H9 (cell line): Measurements from ENCODE around the gene C22orf23. TPM values are rescaled to one million over a fixed set of nuclear protein-coding genes. Genes with fewer than 3 reads are reported as not detected.

ENCODE experiments used
- DNase-seq: peaks from one replicate; pipeline ENCODE4 v3.0.0-alpha.2; 2017
- H2AFZ ChIP-seq: one replicate; pipeline ENCODE4 v1.6.1; 2013; ENCODE audit warnings: mild to moderate bottlenecking, low read length, control low read depth, moderate library complexity
- H2AK5ac ChIP-seq: 2 replicates; pipeline ENCODE4 v1.6.1; 2013; ENCODE audit warnings: low read length, control low read depth, mixed read lengths; ENCODE audit not compliant: insufficient read length
- H2BK120ac ChIP-seq: one replicate; pipeline ENCODE4 v1.6.1; 2013; ENCODE audit warnings: low read depth, mild to moderate bottlenecking, low read length, control low read depth, inconsistent platforms; ENCODE audit not compliant: poor library complexity, severe bottlenecking
- H2BK12ac ChIP-seq: 2 replicates; pipeline ENCODE4 v1.6.1; 2013; ENCODE audit warnings: low read length, control low read depth, mixed read lengths, low read depth; ENCODE audit not compliant: insufficient read length
- H2BK15ac ChIP-seq: 2 replicates; pipeline ENCODE4 v1.6.1; 2013; ENCODE audit warnings: low read depth, low read length, control low read depth
- H2BK20ac ChIP-seq: one replicate; pipeline ENCODE4 v1.6.1; 2013; ENCODE audit warnings: low read depth, mild to moderate bottlenecking, low read length, control low read depth, inconsistent platforms; ENCODE audit not compliant: poor library complexity, severe bottlenecking
- H2BK5ac ChIP-seq: 2 replicates; pipeline ENCODE4 v1.6.1; 2013; ENCODE audit warnings: low read length, control low read depth, mixed read lengths; ENCODE audit not compliant: insufficient read length
- H3K14ac ChIP-seq: 2 replicates; pipeline ENCODE4 v1.6.1; 2013; ENCODE audit warnings: low read length, control low read depth; ENCODE audit not compliant: insufficient read depth
- H3K18ac ChIP-seq: 2 replicates; pipeline ENCODE4 v1.6.1; 2013; ENCODE audit warnings: low read depth, mild to moderate bottlenecking, mixed read lengths, low read length, control low read depth; ENCODE audit not compliant: insufficient read length
- H3K23ac ChIP-seq: 2 replicates; pipeline ENCODE4 v1.6.1; 2013; ENCODE audit warnings: low read length, control low read depth, mixed read lengths, low read depth; ENCODE audit not compliant: insufficient read length
- H3K23me2 ChIP-seq: 2 replicates; pipeline ENCODE4 v1.6.1; 2013; ENCODE audit warnings: low read depth, mild to moderate bottlenecking, mixed read lengths, low read length, control low read depth; ENCODE audit not compliant: insufficient read length, poor library complexity, severe bottlenecking
- H3K27ac ChIP-seq: 2 replicates; pipeline ENCODE4 v1.5.1; 2013; ENCODE audit warnings: low read length, control low read depth, mixed read lengths, low read depth; ENCODE audit not compliant: insufficient read length
- H3K27me3 ChIP-seq: 2 replicates; pipeline ENCODE4 v1.6.1; 2013; ENCODE audit warnings: low read length, control low read depth, inconsistent platforms; ENCODE audit not compliant: insufficient read depth
- H3K4ac ChIP-seq: 2 replicates; pipeline ENCODE4 v1.6.1; 2013; ENCODE audit warnings: low read depth, mild to moderate bottlenecking, control low read depth, inconsistent platforms, low read length, moderate library complexity
- H3K4me1 ChIP-seq: 2 replicates; pipeline ENCODE4 v1.6.1; 2013; ENCODE audit warnings: low read length, control low read depth, inconsistent platforms; ENCODE audit not compliant: insufficient read depth
- H3K4me2 ChIP-seq: 2 replicates; pipeline ENCODE4 v1.6.1; 2013; ENCODE audit warnings: low read length, control low read depth, mixed read lengths; ENCODE audit not compliant: insufficient read length, insufficient read depth
- H3K56ac ChIP-seq: 2 replicates; pipeline ENCODE4 v1.6.1; 2013; ENCODE audit warnings: low read depth, mild to moderate bottlenecking, mixed read lengths, low read length, control low read depth; ENCODE audit not compliant: insufficient read length
- H3K79me1 ChIP-seq: 2 replicates; pipeline ENCODE4 v1.6.1; 2013; ENCODE audit warnings: low read depth, mild to moderate bottlenecking, moderate library complexity, low read length, control low read depth, inconsistent platforms; ENCODE audit not compliant: insufficient read depth, poor library complexity, severe bottlenecking
- H3K79me2 ChIP-seq: 2 replicates; pipeline ENCODE4 v1.6.1; 2013; ENCODE audit warnings: low read length, control low read depth, inconsistent platforms; ENCODE audit not compliant: insufficient read depth
- H3K9ac ChIP-seq: 2 replicates; pipeline ENCODE4 v1.6.1; 2013; ENCODE audit warnings: low read length, control low read depth, mixed read lengths; ENCODE audit not compliant: insufficient read length; ENCODE audit errors: extremely low read depth
- H3K9me3 ChIP-seq: one replicate; pipeline ENCODE4 v1.6.1; 2013; ENCODE audit warnings: low read depth, low read length, inconsistent platforms; ENCODE audit not compliant: control insufficient read depth
- H3T11ph ChIP-seq: one replicate; pipeline ENCODE4 v1.6.1; 2013; ENCODE audit warnings: mild to moderate bottlenecking, low read length, control low read depth, inconsistent platforms
- H4K20me1 ChIP-seq: one replicate; pipeline ENCODE4 v1.6.1; 2013; ENCODE audit not compliant: control insufficient read depth, insufficient read length, insufficient read depth
- H4K5ac ChIP-seq: 2 replicates; pipeline ENCODE4 v1.6.1; 2013; ENCODE audit warnings: low read depth, mild to moderate bottlenecking, mixed read lengths, low read length, control low read depth; ENCODE audit not compliant: insufficient read length
- H4K8ac ChIP-seq: replicated peaks from 2 replicates; pipeline ENCODE4 v1.6.1; 2013; ENCODE audit warnings: low read length, control low read depth, mixed read lengths, low read depth; ENCODE audit not compliant: insufficient read length
- H4K91ac ChIP-seq: 2 replicates; pipeline ENCODE4 v1.6.1; 2013; ENCODE audit warnings: low read depth, mild to moderate bottlenecking, moderate library complexity, mixed read lengths, low read length, control low read depth; ENCODE audit not compliant: insufficient read length
- H3K27ac Mint-ChIP-seq, 3 experiments: 2 replicates in 2 of 3; 3 replicates in 1 of 3; pipeline ENCODE4 v1.8.0; 2020 to 2021; ENCODE audit warnings: mixed read lengths in 3 of 3, mild to moderate bottlenecking in 1 of 3, moderate library complexity in 1 of 3
- H3K27me3 Mint-ChIP-seq: 2 replicates; pipeline ENCODE4 v1.8.0; 2021; ENCODE audit warnings: low read depth, mild to moderate bottlenecking, moderate library complexity, mixed read lengths
- H3K36me3 Mint-ChIP-seq, 3 experiments: 2 replicates in 2 of 3; 3 replicates in 1 of 3; pipeline ENCODE4 v1.8.0; 2020 to 2021; ENCODE audit warnings: low read depth in 3 of 3, mixed read lengths in 3 of 3; ENCODE audit not compliant: insufficient read depth in 1 of 3
- H3K4me1 Mint-ChIP-seq, 2 experiments: 2 replicates each; pipeline ENCODE4 v1.8.0; 2020; ENCODE audit warnings: mixed read lengths in 2 of 2
- H3K4me3 Mint-ChIP-seq, 2 experiments: 2 replicates in 1 of 2; 3 replicates in 1 of 2; pipeline ENCODE4 v1.8.0; 2020 to 2021; ENCODE audit warnings: mild to moderate bottlenecking in 2 of 2, mixed read lengths in 2 of 2, moderate library complexity in 1 of 2
- H3K9me3 Mint-ChIP-seq, 2 experiments: 2 replicates in 1 of 2; 3 replicates in 1 of 2; pipeline ENCODE4 v1.8.0; 2020; ENCODE audit warnings: mild to moderate bottlenecking in 2 of 2, mixed read lengths in 2 of 2, moderate library complexity in 1 of 2
- WGBS: extraction: QIAGEN DNeasy Blood & Tissue Kit; methylation state at CpG from one replicate; pipeline ENCODE4 v1.1.7; 2013; ENCODE audit warnings: missing lambda C conversion rate, low lambda C conversion rate, mixed read lengths; ENCODE audit not compliant: insufficient read length; ENCODE audit errors: extremely low coverage; 5-methylcytosine and 5-hydroxymethylcytosine counted together
- total RNA-seq: library from RNA; stranded (reverse); gene quantifications from 2 replicates; pipeline ENCODE4 v1.2.1, GENCODE V29; 2021
- TF ChIP-seq, protein P1 (sequence below): fragments of 200-600 bp; sonication (generic); conservative IDR thresholded peaks from 3 replicates; pipeline ENCODE4 v1.8.0; 2021; ENCODE audit warnings: antibody characterized with exemption, mild to moderate bottlenecking

The C22orf23 gene
- total RNA-seq, 1 experiment from 2014 or later = 0.57 TPM

DNA sequence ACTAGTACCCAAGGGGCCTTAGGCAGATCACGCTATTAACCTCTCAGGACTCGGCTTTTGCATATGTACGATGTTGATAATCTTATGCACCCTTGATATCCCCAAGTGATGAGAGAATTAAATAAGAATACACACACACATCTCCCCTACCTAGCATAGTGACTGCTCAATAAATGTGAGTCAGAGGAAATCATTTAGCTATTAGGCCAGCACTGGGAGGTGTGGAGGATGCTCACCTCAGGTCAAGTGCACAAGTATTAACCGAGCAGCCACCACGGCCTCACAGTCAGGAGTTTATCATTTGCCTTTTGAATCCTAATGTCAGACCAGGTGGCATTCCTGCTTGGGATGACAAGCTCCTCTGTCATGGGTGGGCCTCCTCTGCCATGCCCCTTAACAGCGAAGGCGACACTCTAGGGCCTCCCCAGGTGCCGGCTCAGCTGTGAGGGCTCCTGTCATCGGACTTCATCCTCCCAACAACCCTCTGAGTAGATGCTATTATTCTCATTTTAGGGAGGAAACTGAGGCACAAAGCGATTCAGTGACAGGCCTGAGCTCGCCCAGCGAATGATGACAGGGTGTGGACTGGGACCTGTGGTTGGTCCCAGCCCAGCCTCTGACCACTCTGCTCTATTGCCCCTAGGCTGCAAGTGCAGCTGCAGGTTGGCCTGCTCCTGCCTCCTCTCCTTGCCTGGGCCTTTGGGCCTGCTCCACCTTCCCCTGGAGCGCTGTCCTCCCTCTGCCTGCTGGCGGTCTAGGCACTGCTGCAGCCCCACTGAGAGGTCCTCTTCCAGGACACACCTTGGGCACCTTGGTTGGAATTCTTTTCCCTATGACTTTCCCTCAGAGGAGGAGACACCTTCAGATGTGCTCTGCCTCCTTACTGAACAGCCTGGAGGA, 36.0 kb upstream of the C22orf23 start:
- no peak overlapping the region for H2BK12ac ChIP-seq
- H3K4me1 Mint-ChIP-seq = peaks cover 10 to 15% of the 10 kb centered on the region in 2 experiments
- no peaks in the 10 kb centered on the region for H3K79me1 ChIP-seq
- H2AK5ac ChIP-seq = no peak overlapping the region
- no peaks in the 10 kb centered on the region for H3K23me2 ChIP-seq
- no peak for DNase-seq
- H3T11ph ChIP-seq = no peak overlapping the region
- H3K9me3 Mint-ChIP-seq = no peaks in the 10 kb centered on the region
- no peak overlapping the region for H2BK15ac ChIP-seq
- H2BK20ac ChIP-seq = no peak overlapping the region
- no peak overlapping the region for H3K14ac ChIP-seq
- no peak overlapping the region for H3K27ac ChIP-seq
- no peaks in the 10 kb centered on the region for H3K4me1 ChIP-seq
- TF ChIP-seq, protein P1, sequence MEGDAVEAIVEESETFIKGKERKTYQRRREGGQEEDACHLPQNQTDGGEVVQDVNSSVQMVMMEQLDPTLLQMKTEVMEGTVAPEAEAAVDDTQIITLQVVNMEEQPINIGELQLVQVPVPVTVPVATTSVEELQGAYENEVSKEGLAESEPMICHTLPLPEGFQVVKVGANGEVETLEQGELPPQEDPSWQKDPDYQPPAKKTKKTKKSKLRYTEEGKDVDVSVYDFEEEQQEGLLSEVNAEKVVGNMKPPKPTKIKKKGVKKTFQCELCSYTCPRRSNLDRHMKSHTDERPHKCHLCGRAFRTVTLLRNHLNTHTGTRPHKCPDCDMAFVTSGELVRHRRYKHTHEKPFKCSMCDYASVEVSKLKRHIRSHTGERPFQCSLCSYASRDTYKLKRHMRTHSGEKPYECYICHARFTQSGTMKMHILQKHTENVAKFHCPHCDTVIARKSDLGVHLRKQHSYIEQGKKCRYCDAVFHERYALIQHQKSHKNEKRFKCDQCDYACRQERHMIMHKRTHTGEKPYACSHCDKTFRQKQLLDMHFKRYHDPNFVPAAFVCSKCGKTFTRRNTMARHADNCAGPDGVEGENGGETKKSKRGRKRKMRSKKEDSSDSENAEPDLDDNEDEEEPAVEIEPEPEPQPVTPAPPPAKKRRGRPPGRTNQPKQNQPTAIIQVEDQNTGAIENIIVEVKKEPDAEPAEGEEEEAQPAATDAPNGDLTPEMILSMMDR = no peak
- no peak overlapping the region for H4K91ac ChIP-seq
- H3K9me3 ChIP-seq = no peaks in the 10 kb centered on the region
- H4K20me1 ChIP-seq = peaks cover 2% of the 10 kb centered on the region
- H3K18ac ChIP-seq = no peak overlapping the region
- H3K27me3 Mint-ChIP-seq = peaks cover 19% of the 10 kb centered on the region
- no peaks in the 10 kb centered on the region for H3K36me3 Mint-ChIP-seq
- H4K5ac ChIP-seq = no peak overlapping the region
- H3K4me2 ChIP-seq = no peak overlapping the region
- no peak overlapping the region for H3K9ac ChIP-seq
- no peaks in the 10 kb centered on the region for H3K27me3 ChIP-seq
- H4K8ac ChIP-seq = no peak overlapping the region
- no peak overlapping the region for H2AFZ ChIP-seq
- no peaks in the 10 kb centered on the region for H3K79me2 ChIP-seq
- no peak overlapping the region for H3K4ac ChIP-seq
- no peak overlapping the region for H2BK120ac ChIP-seq
- H3K4me3 Mint-ChIP-seq = no peak overlapping the region
- H3K23ac ChIP-seq = no peak overlapping the region
- no peak overlapping the region for H3K27ac Mint-ChIP-seq
- no peak overlapping the region for H3K56ac ChIP-seq
- WGBS = no CpG with 5 or more reads among the region's 14 CpGs
- no peak overlapping the region for H2BK5ac ChIP-seq
